Duodenal mucosa (tissue), 2 donors: ENCODE measurements around the gene SIRT7.

Experiments
- H3K27ac ChIP-seq: one replicate; pipeline ENCODE4 v1.7.0; 2013; ENCODE audit warnings: low read depth, low read length
- H3K27me3 ChIP-seq, 2 donors: one replicate each; pipeline ENCODE4 v1.7.0; 2013; ENCODE audit warnings: low read length in 2 of 2, control low read depth in 1 of 2; ENCODE audit not compliant: insufficient read depth in 2 of 2, control insufficient read depth in 1 of 2
- H3K36me3 ChIP-seq, 2 donors: one replicate each; pipeline ENCODE4 v1.7.0; 2013; ENCODE audit warnings: low read length in 2 of 2, control low read depth in 1 of 2; ENCODE audit not compliant: insufficient read depth in 2 of 2, control insufficient read depth in 1 of 2
- H3K4me1 ChIP-seq, 2 donors: one replicate each; pipeline ENCODE4 v1.7.0; 2013; ENCODE audit warnings: low read length in 2 of 2, control low read depth in 1 of 2; ENCODE audit not compliant: insufficient read depth in 2 of 2, control insufficient read depth in 1 of 2
- H3K4me3 ChIP-seq, 2 donors: one replicate each; pipeline ENCODE4 v1.7.0; 2013; ENCODE audit warnings: low read length in 2 of 2, low read depth in 1 of 2
- H3K9ac ChIP-seq, 2 donors: one replicate each; pipeline ENCODE4 v1.7.0; 2013; ENCODE audit warnings: low read length in 2 of 2, low read depth in 1 of 2
- H3K9me3 ChIP-seq, 2 donors: one replicate each; pipeline ENCODE4 v1.7.0; 2013; ENCODE audit warnings: low read length in 2 of 2, control low read depth in 1 of 2; ENCODE audit not compliant: control insufficient read depth in 1 of 2

The SIRT7 gene

DNA sequence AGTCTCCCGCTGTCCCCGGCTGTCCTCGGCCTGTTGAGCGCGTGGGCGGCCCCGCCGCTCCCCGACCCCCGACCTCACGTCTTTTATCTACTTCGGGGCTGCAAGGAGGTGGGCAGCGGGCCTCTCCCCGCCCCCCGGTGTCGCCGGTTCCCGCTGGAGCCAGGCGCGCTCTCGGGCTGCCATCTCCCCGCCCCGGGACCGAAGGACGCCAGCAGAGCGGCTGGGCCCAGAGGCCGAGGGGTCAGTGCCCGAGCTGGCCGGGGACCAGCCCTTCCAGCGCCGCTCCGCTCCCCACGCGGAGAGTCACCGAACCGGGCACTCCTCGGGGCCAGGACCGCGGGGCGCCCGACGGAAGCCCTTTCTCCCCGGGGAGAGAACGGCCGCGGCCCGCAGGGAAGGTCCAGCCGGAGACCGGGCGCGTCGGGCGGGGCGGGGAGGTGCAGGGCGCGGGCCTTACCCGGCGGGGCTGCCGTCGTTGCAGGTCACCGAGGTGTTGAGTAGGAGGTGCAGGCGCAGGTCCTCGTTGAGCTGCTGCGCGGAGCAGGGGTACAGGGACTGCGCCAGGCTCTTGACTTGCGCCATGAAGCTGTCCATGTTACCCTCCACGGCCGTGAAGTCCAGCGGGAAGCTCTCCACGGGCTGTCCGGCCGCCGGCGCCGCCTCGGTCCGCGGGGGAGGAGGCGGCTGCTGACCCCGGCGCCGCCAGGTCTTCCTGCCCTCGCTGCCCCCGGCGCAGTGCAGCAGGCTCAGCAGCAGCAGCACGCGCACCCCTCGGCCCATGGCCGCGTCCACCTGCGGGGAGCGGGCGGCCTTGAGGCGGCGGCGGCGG is 42.4 kb upstream of the SIRT7 start:
- Histone ChIP-seq H3K4me1 (no peaks in the 10 kb centered on the region), H3K27ac (no peak overlapping the region), H3K9me3 (no peaks in the 10 kb centered on the region), H3K27me3 (peaks cover 31 to 33% of the 10 kb centered on the region in 2 donors), H3K9ac (no peak overlapping the region), H3K36me3 (no peaks in the 10 kb centered on the region), H3K4me3 (peak overlapping the region in 1 of 2 donors; percentile 54)

DNA sequence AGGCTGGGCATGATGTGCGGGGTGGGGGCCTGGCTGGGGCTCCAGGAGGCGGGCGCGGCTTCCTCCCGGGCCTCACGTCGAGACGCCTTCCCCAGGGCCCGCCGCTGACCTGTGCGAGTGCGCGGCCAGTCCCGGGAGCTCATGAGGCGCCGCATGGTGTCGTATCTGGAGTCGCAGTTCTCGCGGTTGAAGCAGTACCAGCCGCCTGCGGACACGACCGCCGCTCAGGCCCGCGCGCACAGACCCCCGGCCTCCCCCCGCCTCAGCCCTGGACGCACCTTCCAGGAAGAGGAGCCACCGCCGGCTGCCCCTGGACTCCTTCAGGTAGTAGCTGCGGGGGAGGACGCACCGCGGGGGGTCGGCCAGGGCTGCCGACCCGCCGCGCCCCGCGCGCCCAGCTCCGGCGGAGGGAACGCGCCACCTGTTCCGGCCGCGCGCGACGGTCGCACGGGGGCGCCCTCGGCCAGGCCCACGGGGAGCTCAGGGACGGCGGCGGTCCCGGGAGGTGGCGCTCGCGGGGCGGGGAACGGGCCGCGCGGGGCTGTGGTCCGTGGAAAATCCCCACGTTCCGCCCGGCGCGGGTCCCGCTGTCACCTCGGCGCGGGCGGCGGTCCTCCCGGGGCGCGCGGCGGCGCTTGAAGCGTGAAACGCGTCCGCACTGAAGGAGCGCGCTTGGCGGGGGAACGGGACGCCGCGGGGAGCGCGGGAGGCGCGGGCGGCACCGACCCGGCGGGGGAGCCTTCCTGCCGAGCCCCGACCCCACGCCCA is 41.6 kb upstream of the SIRT7 start:
- no peak overlapping the region for H3K27ac ChIP-seq
- no peaks in the 10 kb centered on the region for H3K36me3 ChIP-seq
- H3K4me1 ChIP-seq = no peaks in the 10 kb centered on the region
- no peak overlapping the region for H3K9ac ChIP-seq
- H3K9me3 ChIP-seq = no peaks in the 10 kb centered on the region
- peaks cover 27 to 33% of the 10 kb centered on the region in 2 donors for H3K27me3 ChIP-seq
- H3K4me3 ChIP-seq = peak overlapping the region in 1 of 2 donors; percentile 54

DNA sequence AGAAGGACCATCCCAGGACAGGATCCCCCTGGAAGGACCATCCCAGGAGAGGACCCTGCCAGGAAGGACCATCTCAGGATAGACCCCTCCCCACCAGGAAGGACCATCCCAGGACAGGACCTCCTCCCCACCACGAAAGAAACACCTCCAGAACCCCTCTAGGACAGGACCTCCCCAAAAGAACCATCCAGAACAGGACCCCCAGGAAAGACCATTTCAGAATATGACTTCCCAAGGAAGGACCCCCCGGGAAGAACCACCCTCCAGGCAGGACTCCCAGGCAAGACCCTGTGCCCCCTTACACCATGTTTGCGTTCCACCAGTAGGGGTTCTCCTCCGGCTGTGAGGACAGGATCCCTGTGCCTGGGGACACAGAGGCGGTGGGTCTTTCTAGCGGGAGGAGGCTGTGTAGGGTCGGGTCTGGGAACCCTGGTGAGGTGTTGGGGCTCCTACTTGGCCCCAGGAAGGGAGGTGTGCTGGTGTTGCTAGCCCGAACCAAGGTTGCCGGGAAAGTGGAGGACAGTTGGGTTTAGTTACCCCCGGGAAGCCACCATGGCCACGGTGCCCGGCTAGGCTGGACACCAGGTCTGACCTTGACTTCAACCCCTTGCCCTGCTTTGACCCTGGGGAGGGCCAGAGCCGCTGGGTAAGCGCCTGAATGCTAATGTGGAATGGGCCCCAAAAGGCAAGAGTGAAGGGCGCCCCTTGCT is 40.8 kb upstream of the SIRT7 start:
- Histone ChIP-seq H3K4me3 (no peak overlapping the region), H3K27ac (no peak overlapping the region), H3K36me3 (no peaks in the 10 kb centered on the region), H3K27me3 (peaks cover 25 to 31% of the 10 kb centered on the region in 2 donors), H3K4me1 (no peaks in the 10 kb centered on the region), H3K9ac (no peak overlapping the region), H3K9me3 (no peaks in the 10 kb centered on the region)

DNA sequence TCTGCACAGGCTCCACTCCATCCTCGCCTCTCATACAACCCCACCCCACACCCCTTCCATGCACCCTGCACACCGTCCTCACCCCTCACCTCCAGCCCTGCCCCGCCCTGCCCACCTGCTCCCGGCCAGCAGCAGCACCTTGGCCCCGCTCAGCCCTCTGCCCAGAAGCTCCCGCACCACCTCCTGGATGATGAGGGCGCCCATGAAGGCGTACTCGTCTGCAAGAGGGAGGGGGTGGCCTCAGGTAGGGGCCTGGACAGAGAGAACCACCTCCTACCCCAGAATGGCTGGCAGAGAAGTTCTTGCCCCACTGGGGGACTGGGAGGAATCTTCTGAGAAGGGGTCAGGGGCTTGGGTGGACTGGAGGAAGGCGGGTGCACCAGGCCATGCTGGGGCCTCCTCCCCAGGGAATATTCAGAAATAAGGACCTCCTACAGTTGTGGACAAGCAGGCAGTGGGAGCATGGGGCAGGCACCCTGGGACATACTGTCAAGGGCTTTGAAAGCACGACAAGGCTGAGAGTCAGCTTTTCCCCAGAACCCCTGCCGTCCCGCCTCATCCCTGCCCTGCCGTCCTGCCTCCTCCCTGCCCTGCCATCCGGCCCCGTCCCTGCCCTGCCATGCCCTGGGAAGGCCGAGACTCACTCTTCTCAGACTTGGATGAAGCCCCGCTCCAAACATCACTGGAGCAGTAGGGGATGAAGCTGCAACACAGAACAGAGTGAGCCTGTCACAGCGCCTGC is 39.9 kb upstream of the SIRT7 start:
- no peak overlapping the region for H3K9ac ChIP-seq
- no peaks in the 10 kb centered on the region for H3K4me1 ChIP-seq
- no peak overlapping the region for H3K27ac ChIP-seq
- H3K36me3 ChIP-seq = no peaks in the 10 kb centered on the region
- no peaks in the 10 kb centered on the region for H3K9me3 ChIP-seq
- H3K27me3 ChIP-seq = peaks cover 24 to 29% of the 10 kb centered on the region in 2 donors
- no peak overlapping the region for H3K4me3 ChIP-seq

DNA sequence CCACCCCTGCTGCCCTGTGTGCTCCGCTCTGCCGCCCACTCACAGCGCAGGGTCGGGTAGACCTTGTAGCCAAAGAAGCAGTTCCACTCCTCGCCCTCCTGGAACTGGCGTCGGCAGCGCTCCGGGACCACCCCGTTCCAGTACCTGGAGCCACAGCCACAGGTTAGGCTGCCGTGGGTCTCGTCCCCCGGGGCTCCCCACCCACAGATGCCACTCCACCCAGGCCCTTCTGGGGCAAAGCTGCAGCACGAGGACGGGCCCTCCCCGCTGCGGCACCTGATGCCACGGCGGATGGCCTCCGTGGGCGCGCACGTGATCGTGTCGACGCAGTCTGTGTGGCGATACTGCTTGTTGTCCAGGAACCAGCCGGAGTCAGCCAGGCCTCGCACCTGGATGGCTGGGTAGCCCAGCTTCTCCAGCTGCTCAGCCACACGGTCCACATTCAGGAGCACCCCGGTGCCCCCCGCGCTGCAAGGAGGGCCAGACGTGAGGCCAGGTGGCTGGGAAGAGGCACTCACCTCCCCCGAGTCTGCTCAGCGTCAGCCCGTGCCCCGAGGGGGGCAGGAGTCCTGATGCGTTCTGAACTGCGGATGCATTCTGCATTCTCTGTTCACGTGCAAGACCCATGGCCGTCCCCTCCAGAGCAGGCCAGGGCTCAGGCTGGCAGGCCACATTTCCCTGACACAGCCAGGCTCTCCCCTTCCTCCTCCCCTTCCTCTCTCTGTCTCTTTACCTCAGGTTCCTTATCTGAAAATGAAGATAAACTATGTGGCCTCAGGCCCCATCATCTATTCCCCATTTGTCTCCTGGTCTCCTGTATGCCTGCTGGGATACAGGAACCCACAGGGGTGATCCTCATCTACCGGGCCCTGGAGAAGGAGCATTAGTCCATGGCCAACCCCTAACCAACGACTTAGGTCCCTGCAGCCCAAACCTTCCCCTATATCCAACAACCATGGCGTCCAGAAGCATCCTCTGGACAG is 38.9 kb upstream of the SIRT7 start:
- H3K27me3 ChIP-seq = peaks cover 14 to 22% of the 10 kb centered on the region in 2 donors
- no peaks in the 10 kb centered on the region for H3K36me3 ChIP-seq

DNA sequence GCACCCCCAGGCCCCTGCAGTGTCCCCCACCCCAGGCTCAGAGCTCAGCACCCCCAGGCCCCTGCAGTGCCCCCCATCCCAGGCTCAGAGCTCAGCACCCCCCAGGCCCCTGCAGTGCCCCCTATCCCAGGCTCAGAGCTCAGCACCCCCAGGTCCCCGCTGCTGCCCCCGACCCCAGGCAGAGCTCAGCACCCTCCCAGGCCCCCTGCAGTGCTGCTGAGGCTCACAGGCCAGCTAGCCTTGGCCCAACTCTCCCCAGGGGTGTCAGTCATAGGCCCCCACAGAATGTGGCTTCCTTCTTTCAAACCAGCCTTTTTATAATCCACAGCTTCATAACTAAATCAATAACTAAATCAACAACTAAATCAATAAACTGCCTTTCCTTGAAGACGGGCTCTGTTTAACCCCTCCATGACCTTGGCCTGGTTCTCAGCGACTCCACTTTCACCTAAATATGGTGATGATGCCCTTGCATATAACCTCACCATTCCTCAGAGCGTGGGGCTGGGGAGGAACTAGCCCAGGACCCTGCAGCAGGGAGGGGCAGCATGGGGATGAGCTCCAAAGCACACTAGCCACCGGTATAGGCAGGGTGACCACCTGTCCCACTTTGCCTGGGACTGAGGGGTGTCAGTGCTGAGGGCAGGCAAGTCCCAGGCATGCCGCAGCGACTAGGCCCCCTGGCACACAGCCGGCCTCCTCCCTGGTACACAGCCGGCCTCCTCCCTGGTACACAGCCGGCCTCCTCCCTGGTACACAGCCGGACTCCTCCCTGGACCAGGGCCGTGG is 38.0 kb upstream of the SIRT7 start:
- Histone ChIP-seq H3K36me3 (no peaks in the 10 kb centered on the region), H3K4me1 (no peaks in the 10 kb centered on the region), H3K9ac (no peak overlapping the region), H3K4me3 (no peak overlapping the region), H3K27ac (no peak overlapping the region), H3K9me3 (no peaks in the 10 kb centered on the region), H3K27me3 (peaks cover 14 to 22% of the 10 kb centered on the region in 2 donors)

More for the DNA sequence above, 38.9 kb upstream of the SIRT7 start:
- Histone ChIP-seq H3K4me1 (no peaks in the 10 kb centered on the region), H3K9ac (no peak overlapping the region), H3K4me3 (no peak overlapping the region), H3K9me3 (no peaks in the 10 kb centered on the region), H3K27ac (no peak overlapping the region)

DNA sequence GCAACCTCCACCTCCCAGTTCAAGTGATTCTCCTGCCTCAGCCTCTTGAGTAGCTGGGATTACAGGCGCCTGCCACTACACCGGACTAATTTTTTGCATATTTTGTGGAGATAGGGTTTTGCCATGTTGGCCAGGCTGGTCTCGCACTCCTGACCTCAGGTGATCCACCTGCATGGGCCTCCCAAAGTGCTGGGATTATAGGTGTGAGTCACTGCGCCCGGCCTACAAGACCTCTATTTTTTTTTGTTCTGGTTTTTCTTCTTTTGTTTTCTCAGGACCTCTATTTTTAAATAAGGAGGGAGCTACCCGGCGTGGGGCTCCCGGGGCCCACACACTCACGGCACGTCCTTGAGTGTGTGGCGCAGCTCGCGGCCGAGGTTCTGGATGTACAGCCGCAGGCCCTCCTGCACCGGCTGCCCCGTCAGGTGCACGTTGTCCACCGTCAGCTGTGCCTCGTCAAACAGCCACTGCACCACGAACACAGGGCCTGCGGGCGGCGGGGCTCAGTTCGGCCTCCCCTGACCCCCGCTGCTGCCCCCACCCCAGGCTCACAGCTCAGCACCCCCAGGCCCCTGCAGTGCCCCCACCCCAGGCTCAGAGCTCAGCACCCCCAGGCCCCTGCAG is 37.2 kb upstream of the SIRT7 start:
- peaks cover 14 to 16% of the 10 kb centered on the region in 2 donors for H3K27me3 ChIP-seq
- no peak overlapping the region for H3K4me3 ChIP-seq
- no peaks in the 10 kb centered on the region for H3K36me3 ChIP-seq
- no peak overlapping the region for H3K9ac ChIP-seq
- H3K27ac ChIP-seq = no peak overlapping the region
- H3K4me1 ChIP-seq = no peaks in the 10 kb centered on the region
- H3K9me3 ChIP-seq = no peaks in the 10 kb centered on the region
